HepG2 (cell line): Measurements from ENCODE around the gene ROM1. TPM values are rescaled to one million over a fixed set of nuclear protein-coding genes. Genes with fewer than 3 reads are reported as not detected.
A peak's percentile ranks its signal among the peaks of the same experiment; 100 is the strongest.

Source experiments
- ATAC-seq: fragments of 200-7000 bp; cut with Tn5 transposase; 3 replicates; pipeline ENCODE4 v1.9.1; 2020; ENCODE audit warnings: mild to moderate bottlenecking, moderate library complexity
- BruUV-seq: library from RNA; stranded (reverse); fragments of 400-500 nt; replicated peaks from 2 replicates; lab custom pipeline; 2021; lab: Mats Ljungman, UMichigan
- CTCF ChIA-PET: fragments of 300-600 bp; formaldehyde crosslinking; extraction: SDS; loops from one replicate; lab custom pipeline; 2021; ENCODE audit warnings: low total read pairs, inconsistent platforms, low intra/inter-chr PET ratio; lab: Yijun Ruan, JAX
- POLR2A ChIA-PET: fragments of 350-600 bp; sonication (Branson Sonifier 250); formaldehyde crosslinking; loops from one replicate; lab custom pipeline; 2020; ENCODE audit warnings: antibody characterized with exemption, inconsistent platforms; lab: Yijun Ruan, JAX
- DNase-seq: peaks from one replicate; pipeline ENCODE4 v3.0.0-alpha.2; 2015; ENCODE audit warnings: low spot score
- FAIRE-seq: peaks from 3 replicates; lab custom pipeline; 2011; peaks lifted over from hg19 to GRCh38; lab: Jason Lieb, UNC
- H2AFZ ChIP-seq: one replicate; pipeline ENCODE4 v1.6.1; 2011; ENCODE audit warnings: low read length, inconsistent platforms
- H3K27ac ChIP-seq: fragments of 300-600 bp; 3 replicates; pipeline ENCODE4 v1.8.0; 2011; ENCODE audit warnings: mixed run types, mild to moderate bottlenecking, mixed read lengths, low read length, inconsistent platforms; ENCODE audit not compliant: insufficient read depth; ENCODE audit errors: extremely low read length
- H3K27me3 ChIP-seq, 2 experiments: fragments of 200-600 bp in 1 of 2; 2 replicates in 1 of 2; 3 replicates in 1 of 2; pipeline versions ENCODE4 v1.6.0 to v1.8.0; 2011; ENCODE audit warnings: low read length in 2 of 2, mild to moderate bottlenecking in 2 of 2, moderate library complexity in 2 of 2, inconsistent platforms in 1 of 2; ENCODE audit not compliant: insufficient read depth in 2 of 2, control insufficient read depth in 1 of 2
- H3K36me3 ChIP-seq, 2 experiments: fragments of 200-600 bp in 1 of 2; replicated peaks in 1 of 2; 2 replicates in 1 of 2; 3 replicates in 1 of 2; pipeline versions ENCODE4 v1.5.1 to v1.8.0; 2011; ENCODE audit warnings: low read length in 2 of 2, inconsistent platforms in 1 of 2; ENCODE audit not compliant: insufficient read depth in 2 of 2, control insufficient read depth in 1 of 2
- H3K4me1 ChIP-seq: 2 replicates; pipeline ENCODE4 v1.5.1; 2012; ENCODE audit warnings: low read length, inconsistent platforms; ENCODE audit not compliant: insufficient read depth
- H3K4me2 ChIP-seq: 2 replicates; pipeline ENCODE4 v1.6.0; 2011; ENCODE audit warnings: low read depth, low read length, inconsistent platforms
- H3K4me3 ChIP-seq, 3 experiments: fragments of 200-600 bp in 1 of 3; sonication (generic), shearing (Covaris generic) in 1 of 3; replicated peaks in 1 of 3; 2 replicates each; pipeline ENCODE4 v1.5.1; 2011 to 2016; ENCODE audit warnings: low read length in 3 of 3, inconsistent platforms in 2 of 3, low read depth in 2 of 3, mild to moderate bottlenecking in 2 of 3, control low read depth in 1 of 3, mixed read lengths in 1 of 3; ENCODE audit not compliant: insufficient read depth in 1 of 3
- H3K79me2 ChIP-seq: one replicate; pipeline ENCODE4 v1.6.1; 2011; ENCODE audit warnings: low read length, inconsistent platforms; ENCODE audit not compliant: insufficient read depth
- H3K9ac ChIP-seq: 2 replicates; pipeline ENCODE4 v1.6.0; 2011; ENCODE audit warnings: mild to moderate bottlenecking, low read depth, low read length, inconsistent platforms; ENCODE audit not compliant: insufficient read depth
- H3K9me3 ChIP-seq: 2 replicates; pipeline ENCODE4 v1.5.1; 2012; ENCODE audit warnings: mild to moderate bottlenecking, low read length
- H4K20me1 ChIP-seq: 2 replicates; pipeline ENCODE4 v1.6.0; 2011; ENCODE audit warnings: inconsistent platforms, mild to moderate bottlenecking, low read length, moderate library complexity; ENCODE audit not compliant: insufficient read depth
- DR1 ChIP-seq: sonication (generic); formaldehyde crosslinking; IDR thresholded peaks from 2 replicates; pipeline ENCODE4 v1.8.0; 2021; ENCODE audit warnings: mild to moderate bottlenecking, missing genetic modification reagents, inconsistent platforms
- HOXA7 ChIP-seq: sonication (generic); formaldehyde crosslinking; IDR thresholded peaks from 2 replicates; pipeline ENCODE4 v1.8.1; 2022; ENCODE audit warnings: mild to moderate bottlenecking, missing genetic modification reagents, moderate library complexity
- IRF2 ChIP-seq: IDR thresholded peaks from 2 replicates; pipeline ENCODE4 v1.6.1; 2018; ENCODE audit warnings: missing genetic modification reagents, missing compliant biosample characterization
- PRMT3 ChIP-seq: sonication (generic); formaldehyde crosslinking; IDR thresholded peaks from 2 replicates; pipeline ENCODE4 v1.8.1; 2022; ENCODE audit warnings: low read depth, mild to moderate bottlenecking, moderate library complexity, missing genetic modification reagents, borderline replicate concordance
- SIX4 ChIP-seq: sonication (generic); formaldehyde crosslinking; IDR thresholded peaks from 2 replicates; pipeline ENCODE4 v1.4.0; 2020; ENCODE audit warnings: missing genetic modification reagents
- ZNF232 ChIP-seq: sonication (generic); formaldehyde crosslinking; IDR thresholded peaks from 2 replicates; pipeline ENCODE4 v1.4.0; 2020; ENCODE audit warnings: missing genetic modification reagents, borderline replicate concordance
- ZNF280B ChIP-seq: sonication (generic); formaldehyde crosslinking; IDR thresholded peaks from 2 replicates; pipeline ENCODE4 v1.5.0; 2020; ENCODE audit warnings: missing genetic modification reagents, mild to moderate bottlenecking, borderline replicate concordance
- ZNF512 ChIP-seq: sonication (generic); formaldehyde crosslinking; IDR thresholded peaks from 2 replicates; pipeline ENCODE4 v1.4.0; 2020; ENCODE audit warnings: mild to moderate bottlenecking, missing genetic modification reagents
- ZNF530 ChIP-seq: sonication (generic); formaldehyde crosslinking; IDR thresholded peaks from 2 replicates; pipeline ENCODE4 v1.5.0; 2020; ENCODE audit warnings: low read depth, mild to moderate bottlenecking, missing genetic modification reagents
- ZNF687 ChIP-seq: sonication (generic); formaldehyde crosslinking; IDR thresholded peaks from 2 replicates; pipeline ENCODE4 v1.5.1; 2020; ENCODE audit warnings: mild to moderate bottlenecking, missing genetic modification reagents, moderate library complexity
- ZNF709 ChIP-seq: sonication (generic); formaldehyde crosslinking; IDR thresholded peaks from 2 replicates; pipeline ENCODE4 v1.5.0; 2020; ENCODE audit warnings: mild to moderate bottlenecking, missing genetic modification reagents
- ZSCAN25 ChIP-seq: sonication (generic); formaldehyde crosslinking; IDR thresholded peaks from 2 replicates; pipeline ENCODE4 v1.8.0; 2022; ENCODE audit warnings: mild to moderate bottlenecking, missing genetic modification reagents
- WGBS: methylation state at CpG from one replicate; pipeline ENCODE4 v1.1.6; 2017; ENCODE audit warnings: low lambda C conversion rate; 5-methylcytosine and 5-hydroxymethylcytosine counted together
- in situ Hi-C: cut with HindIII; loops from 2 replicates; pipeline ENCODE4 v1.10.0; 2017; ENCODE audit warnings: low pct_unique_long_range_greater_than_20kb; ENCODE audit not compliant: extremely low pct_ligation_motif_present
- intact Hi-C: fragments of 100-400 bp; cut with micrococcal nuclease; formaldehyde crosslinking; loops from one replicate; pipeline ENCODE4 v1.10.0; 2022; ENCODE audit not compliant: unreplicated experiment
- polyA plus RNA-seq, 8 experiments: library from polyadenylated mRNA; depleted of rRNA in 3 of 8; stranded (reverse) in 7 of 8; unstranded in 1 of 8; fragments of >200 nt; fragmentation: Illumina TruSeq in 4 of 8; extraction: Trizol in 4 of 8; gene quantifications; 2 replicates each; pipeline versions ENCODE4 v1.2.1 to v1.2.3, GENCODE V29; 2011 to 2016; ENCODE audit warnings: low read depth in 4 of 8, missing spikeins in 1 of 8, mixed read lengths in 1 of 8; ENCODE audit not compliant: insufficient read depth in 1 of 8
- total RNA-seq, 5 experiments: library from RNA; depleted of rRNA; stranded (reverse); fragments of >200 nt; fragmentation: Illumina TruSeq; extraction: Trizol; gene quantifications; 2 replicates each; pipeline ENCODE4 v1.2.3, GENCODE V29; 2016; ENCODE audit warnings: low read depth in 1 of 5
- TF ChIP-seq, protein P1 (sequence below): sonication (generic); formaldehyde crosslinking; IDR thresholded peaks from 2 replicates; pipeline ENCODE4 v1.4.0; 2020; ENCODE audit warnings: missing genetic modification reagents, low read depth, mild to moderate bottlenecking, borderline replicate concordance

The ROM1 gene
- total and polyA plus RNA-seq, 2 of the 13 experiments (the other 11 are each of a cell fraction or from before 2014, with no cell fraction given), result 1.2 to 2.4 TPM

DNA sequence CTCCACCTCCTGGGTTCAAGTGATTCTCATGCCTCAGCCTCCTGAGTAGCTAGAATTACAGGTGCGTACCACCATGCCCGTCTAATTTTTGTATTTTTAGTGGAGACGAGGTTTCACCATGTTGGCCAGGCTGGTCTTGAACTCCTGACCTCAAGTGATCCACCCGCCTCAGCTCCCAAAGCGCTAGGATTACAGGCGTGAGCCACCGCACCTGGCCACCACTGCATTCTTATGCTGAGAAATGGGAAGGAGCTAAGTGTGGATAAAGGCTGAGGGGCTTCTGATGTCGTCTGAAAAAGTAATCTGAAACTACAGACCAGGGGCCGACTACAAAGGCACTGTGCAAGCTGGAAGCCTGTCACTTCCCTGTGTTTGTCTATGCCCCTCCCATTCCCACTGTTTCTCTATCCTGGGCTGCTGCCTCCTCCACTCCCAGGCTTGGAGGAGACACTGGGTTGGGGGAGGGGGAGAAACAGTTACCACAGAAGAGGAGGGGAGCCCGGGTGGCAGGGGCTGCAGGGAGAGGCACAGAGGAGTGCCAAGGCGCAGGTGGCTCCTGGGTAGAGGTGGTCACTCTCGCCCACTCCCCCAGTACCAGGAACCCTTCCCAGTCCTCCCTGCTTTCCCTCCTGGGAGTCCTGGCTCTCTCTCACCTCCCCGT, 8.5 kb upstream of the ROM1 start (continued):
- TF ChIP-seq ZNF687, result peak; percentile 9; the same call in 1 of the 2 replicates

GRCh38 chr11:62605467-62605866, 7.6 kb upstream of the ROM1 start:
- in situ Hi-C loops (no loop called here), intact Hi-C loops (no loop called here)
- Histone ChIP-seq H3K9me3 (no peaks in the 10 kb centered on the region), H3K27me3 (no peaks in the 10 kb centered on the region; a peak in 1 of 5 replicates), H3K4me1 (peaks cover 40% of the 10 kb centered on the region), H3K9ac (no peak overlapping the region), H3K79me2 (peaks cover 11% of the 10 kb centered on the region), H3K27ac (no peak overlapping the region), H4K20me1 (no peaks in the 10 kb centered on the region), H3K4me3 (no peak overlapping the region), H2AFZ (no peak overlapping the region), H3K4me2 (no peak overlapping the region), H3K36me3 (no peaks in the 10 kb centered on the region; a peak in 2 of 5 replicates)
- WGBS, result 94% methylated on average over 6 of the region's 6 CpGs
- no peak for DNase-seq
- ChIA-PET CTCF (no interaction called here), POLR2A (interaction anchor here (1.9 kb wide), 1 partner anchor 14 kb away, joined by 8 read pairs; the partner anchor contains the start of gene TUT1)
- FAIRE-seq, result no peak
- BruUV-seq, result no TSS peak
- ATAC-seq, result no peak
- no peak for TF ChIP-seq ZNF232
- no peak for TF ChIP-seq SIX4 (CRISPR knock-in tag)
- no peak for TF ChIP-seq ZNF709 (CRISPR knock-in tag)
- no peak for TF ChIP-seq ZNF512
- TF ChIP-seq IRF2 (CRISPR knock-in tag), result no peak
- TF ChIP-seq ZNF280B (CRISPR knock-in tag), result no peak
- TF ChIP-seq DR1 (CRISPR knock-in tag), result no peak
- no peak for TF ChIP-seq ZNF530 (CRISPR knock-in tag)
- no peak for TF ChIP-seq HOXA7 (CRISPR knock-in tag)
- no peak for TF ChIP-seq ZSCAN25
- no peak for TF ChIP-seq PRMT3 (CRISPR knock-in tag)
- TF ChIP-seq, protein P1, sequence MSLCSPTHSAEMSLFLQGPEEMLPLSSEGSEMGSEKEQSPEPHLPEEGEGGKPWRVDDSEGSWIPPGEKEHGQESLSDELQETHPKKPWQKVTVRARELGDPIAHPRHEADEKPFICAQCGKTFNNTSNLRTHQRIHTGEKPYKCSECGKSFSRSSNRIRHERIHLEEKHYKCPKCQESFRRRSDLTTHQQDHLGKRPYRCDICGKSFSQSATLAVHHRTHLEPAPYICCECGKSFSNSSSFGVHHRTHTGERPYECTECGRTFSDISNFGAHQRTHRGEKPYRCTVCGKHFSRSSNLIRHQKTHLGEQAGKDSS (CRISPR knock-in tag), result no peak
